Epidermal melanocyte (primary cell): ENCODE data around the gene CDK11B.

Source experiments
- DNase-seq: peaks from one replicate; pipeline ENCODE4 v3.0.0; 2011; ENCODE audit warnings: low spot score; ENCODE audit not compliant: insufficient read length

The CDK11B gene

DNA sequence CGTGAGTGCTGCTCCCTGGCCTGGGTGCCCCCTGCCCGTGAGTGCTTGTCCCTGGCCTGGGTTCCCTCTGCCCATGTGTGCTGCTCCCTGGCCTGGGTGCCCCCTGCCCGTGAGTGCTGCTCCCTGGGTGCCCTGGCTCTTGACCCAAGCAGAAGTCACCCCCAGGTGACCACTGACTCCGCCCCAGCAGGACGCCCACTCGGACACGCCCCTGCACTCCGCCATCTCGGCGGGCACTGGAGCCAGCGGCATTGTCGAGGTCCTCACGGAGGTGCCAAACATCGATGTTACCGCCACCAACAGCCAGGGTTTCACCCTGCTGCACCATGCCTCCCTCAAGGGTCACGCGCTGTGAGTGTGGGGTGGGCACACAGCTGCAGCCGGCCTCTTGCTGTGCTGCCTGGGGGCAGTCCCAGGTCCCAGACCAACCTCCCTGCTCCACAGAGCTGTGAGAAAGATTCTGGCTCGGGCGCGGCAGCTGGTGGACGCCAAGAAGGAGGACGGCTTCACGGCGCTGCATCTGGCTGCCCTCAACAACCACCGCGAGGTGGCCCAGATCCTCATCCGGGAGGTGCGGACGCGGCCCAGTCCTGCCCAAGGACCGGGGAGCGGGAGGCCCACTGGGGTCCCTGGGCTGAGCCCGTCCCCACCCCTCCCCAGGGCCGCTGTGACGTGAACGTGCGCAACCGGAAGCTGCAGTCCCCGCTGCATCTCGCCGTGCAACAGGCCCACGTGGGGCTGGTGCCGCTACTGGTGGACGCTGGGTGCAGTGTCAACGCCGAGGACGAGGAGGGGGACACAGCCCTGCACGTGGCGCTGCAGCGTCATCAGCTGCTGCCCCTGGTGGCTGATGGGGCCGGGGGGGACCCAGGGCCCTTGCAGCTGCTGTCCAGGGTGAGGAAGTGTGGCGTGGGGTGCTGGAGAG lies 30.7 kb downstream of the CDK11B start:
- DNase-seq, result no peak

GRCh38 chr1:1627261-1627828 lies 31.5 kb downstream of the CDK11B start:
- no peak for DNase-seq

DNA sequence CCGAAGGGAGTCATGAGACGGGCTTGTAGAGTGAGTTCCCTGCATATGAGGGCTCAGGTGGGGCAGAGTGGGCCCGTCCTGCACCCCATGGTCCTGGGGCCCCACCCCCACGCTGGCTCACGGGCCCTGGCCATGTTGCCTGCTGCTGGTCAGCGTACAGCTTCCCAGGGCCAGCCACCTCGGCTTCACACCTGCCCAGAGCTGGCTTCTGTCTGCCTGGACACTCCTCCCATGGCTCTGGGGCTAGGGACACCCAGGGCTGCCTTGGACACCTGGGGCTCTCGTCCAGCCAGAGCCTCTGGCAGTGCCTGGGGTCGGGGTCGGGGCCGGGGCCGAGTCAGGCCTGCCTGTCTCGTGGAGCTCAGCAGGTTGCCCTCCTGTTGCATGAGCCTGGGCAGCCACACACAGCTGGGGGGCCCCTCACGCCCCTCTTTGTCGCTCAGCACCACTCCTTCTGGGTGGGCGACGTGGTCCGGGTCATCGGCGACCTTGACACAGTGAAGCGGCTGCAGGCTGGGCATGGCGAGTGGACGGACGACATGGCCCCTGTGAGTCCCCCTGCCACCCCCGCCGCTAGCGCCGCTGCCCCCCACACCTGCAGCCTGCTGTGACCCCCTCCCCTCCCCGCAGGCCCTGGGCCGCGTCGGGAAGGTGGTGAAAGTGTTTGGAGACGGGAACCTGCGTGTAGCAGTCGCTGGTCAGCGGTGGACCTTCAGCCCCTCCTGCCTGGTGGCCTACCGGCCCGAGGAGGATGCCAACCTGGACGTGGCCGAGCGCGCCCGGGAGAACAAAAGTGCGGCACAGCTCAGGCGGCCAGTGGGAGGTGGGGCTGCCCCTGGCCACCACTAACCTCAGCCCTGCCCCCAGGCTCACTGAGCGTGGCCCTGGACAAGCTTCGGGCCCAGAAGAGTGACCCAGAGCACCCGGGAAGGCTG lies 32.3 kb downstream of the CDK11B start:
- DNase-seq, result no peak

- no peak for DNase-seq
These were observed 33.0 kb downstream of the CDK11B start for GRCh38 chr1:1625824-1626206.

- DNase-seq, result no peak
These were observed 33.4 kb downstream of the CDK11B start for GRCh38 chr1:1625404-1625775.

- DNase-seq, result no peak
These were observed 34.1 kb downstream of the CDK11B start for GRCh38 chr1:1624443-1625403.

DNA sequence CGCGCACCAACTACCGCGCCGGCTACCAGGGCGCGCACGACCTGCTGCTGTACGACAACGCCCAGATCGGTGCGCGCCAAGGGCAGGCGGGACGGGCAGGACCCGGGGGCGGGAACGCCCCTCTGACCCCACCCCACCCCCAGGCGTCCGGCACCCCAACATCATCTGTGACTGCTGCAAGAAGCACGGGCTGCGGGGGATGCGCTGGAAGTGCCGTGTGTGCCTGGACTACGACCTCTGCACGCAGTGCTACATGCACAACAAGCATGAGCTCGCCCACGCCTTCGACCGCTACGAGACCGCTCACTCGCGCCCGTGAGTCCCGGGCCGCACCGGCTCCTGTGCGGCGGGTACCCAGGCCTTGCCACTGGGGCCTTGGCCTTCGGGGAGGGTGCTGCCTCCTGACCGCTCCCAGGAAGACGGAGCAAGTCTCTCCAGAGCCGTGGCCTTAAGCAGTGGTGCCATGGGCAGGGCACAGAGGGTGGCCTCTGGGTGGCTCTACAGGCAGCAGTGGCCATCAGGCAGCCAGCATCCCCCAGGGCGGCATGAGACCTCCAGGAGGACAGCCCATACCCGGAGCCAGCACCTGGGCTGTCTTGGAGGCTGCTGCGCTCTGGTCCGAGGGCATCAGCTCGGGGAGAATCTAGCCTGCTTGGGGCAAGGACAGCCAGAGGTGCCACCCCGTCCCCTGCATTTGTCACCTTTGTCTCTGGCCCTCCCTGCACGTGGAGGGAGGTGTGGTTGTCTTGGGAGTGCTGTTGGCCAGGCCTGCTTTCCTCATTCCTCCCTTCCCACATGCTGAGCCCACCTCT lies 35.0 kb downstream of the CDK11B start:
- DNase-seq, result no peak

- no peak for DNase-seq
These were observed 35.6 kb downstream of the CDK11B start for GRCh38 chr1:1623181-1623630.

DNA sequence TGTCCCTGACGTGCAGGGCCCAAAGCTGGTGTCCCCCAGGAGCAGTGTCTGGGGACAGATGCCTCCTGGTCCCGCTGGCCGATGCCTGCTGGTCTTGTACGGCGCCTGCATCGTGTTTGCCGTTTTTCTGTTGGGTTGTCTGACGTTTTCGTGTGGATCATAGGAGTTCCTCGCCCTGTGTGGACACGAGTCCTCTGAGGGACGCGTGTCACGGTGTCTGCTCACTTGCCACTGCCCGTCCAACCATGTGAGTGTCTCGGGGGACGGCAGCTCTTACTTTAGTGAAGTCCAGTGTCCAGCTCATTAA lies 36.1 kb downstream of the CDK11B start:
- DNase-seq, result no peak

- no peak for DNase-seq
These were observed 36.6 kb downstream of the CDK11B start for GRCh38 chr1:1622010-1622787.

DNA sequence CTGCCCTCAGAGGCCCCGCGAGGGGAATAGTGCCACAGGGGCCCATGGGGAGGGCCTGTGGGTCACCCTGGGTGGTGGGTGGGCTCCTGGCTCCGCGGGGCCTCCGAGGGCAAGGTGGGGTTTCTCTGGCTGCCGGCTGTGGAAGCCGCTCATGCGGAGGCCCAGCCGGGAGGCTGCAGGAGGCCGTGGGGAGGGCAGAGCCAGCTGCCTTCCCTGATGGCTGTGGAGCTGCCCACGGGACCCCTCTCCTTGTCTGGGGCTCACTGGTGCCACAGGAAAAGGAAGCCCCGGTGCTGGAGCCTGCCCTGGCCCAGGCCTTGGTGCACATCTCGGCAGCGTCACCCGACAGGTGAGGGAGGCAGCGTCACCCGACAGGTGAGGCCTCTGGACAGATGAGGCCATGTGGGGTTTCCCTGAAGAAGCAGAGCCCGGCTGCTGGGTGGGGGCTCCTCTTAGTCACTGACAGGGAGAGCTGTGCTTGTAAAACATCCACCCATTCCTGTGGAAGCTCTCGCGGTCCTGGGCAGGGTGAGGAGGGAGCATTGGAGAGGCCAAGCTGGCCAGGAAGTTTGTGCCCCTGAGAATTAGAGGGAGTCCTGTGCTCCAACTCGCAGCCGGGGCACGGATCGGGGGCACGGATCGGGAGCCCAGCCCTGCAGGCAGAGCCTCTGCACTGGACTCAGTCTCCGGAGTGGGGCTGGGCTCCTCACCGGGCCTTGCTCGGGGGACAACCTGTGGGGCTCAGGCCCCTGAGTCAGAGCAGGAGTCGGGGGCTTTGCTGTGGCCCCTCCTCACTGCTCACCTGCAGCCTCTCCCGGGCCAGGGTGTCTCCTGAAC lies 37.4 kb downstream of the CDK11B start:
- no peak for DNase-seq

- no peak for DNase-seq
These were observed 38.2 kb downstream of the CDK11B start for GRCh38 chr1:1620433-1621139.

DNA sequence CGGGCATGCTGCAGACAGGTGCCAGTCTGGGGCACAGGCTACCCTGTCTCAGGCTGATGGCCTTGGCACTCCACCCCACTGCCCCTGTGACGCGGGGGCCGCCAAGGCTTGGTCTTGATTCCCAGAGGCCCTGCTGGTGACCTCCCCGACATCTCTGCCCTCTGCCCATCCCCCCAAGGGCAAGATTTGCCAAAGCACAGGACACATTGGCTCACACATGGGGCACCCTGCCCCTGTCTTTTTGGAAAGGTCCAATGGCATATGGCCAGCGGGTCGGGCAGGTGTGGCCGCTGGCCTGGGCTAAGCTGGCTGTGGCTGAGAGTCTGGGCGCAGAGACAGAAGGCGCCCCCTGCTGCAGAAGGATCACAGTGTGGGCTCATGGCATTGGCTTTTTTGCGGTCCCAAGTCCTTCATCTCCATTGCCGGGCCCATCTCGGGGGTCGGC lies 38.9 kb downstream of the CDK11B start:
- no peak for DNase-seq

GRCh38 chr1:1618396-1619068 lies 40.3 kb downstream of the CDK11B start:
- no peak for DNase-seq

DNA sequence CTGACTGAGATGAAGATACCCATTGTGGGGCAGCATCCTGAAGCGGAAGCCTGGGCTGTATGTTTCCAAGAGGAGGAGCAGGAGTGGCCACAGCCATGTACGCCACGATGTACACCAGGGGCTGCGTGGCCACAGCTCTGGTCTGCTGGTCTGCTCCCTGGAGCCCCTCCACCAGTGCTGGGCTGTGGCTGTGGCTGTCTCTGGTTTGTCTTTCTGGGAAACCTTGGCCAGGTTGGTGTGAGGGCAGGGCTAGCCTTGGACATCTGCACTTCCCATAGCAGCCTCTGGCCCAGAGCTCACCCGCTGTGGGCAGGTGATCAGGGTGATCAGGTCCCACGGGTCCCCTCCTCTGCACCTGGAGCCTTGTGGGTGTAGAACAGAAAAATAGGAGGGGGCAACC lies 40.9 kb downstream of the CDK11B start:
- DNase-seq, result no peak

DNA sequence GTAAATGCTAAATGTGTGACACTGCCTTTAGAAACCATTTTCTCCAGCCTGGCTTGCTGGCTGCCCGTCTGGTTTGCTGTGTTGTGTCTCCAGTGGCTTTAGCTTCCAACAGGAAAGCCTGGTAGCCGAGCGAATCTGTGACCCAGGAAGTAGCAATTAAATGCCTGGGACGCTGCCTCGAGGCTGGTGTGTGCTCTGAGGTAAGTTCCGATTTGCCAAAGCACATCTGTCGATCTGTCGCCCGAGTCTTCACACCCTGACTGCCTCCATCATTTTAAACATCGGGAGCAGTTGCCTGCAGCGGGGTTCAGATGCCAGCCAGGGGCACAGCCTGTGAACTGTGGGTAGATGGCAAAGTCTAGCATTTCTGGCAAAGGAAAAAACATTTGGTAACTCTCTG lies 41.3 kb downstream of the CDK11B start:
- DNase-seq, result no peak

- no peak for DNase-seq
These were observed 42.0 kb downstream of the CDK11B start for GRCh38 chr1:1616838-1617237.
